ENCODE data around the gene SPTLC3.

Gene SPTLC3

DNA sequence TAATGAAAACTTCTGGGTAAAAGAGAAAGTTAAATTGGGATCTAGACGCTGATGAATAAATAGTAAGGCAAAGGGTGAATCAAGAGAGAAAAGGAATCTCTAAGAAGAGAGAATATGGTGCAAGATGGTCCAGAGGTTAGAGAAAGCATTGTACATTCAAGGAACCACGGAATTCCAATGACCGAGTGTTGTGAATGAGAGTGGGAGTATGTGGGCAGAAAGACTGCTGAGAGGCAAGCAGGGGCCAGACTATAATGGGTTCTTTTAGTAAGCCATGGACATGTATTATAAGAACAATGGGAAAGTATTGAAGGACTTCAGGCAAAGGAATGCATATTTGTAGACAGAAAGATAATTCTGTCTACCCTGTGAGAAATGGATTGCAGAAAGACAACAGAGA lies 45.2 kb downstream of the SPTLC3 start:
- H3K4me3 ChIP-seq (ENCODE audit: low read depth, low read length), result no peak overlapping the region
- peak; percentile 37 for DNase-seq (ENCODE audit: low read depth)
- in situ Hi-C loops (cut with HindIII; ENCODE audit: low sequenced_read_pairs), result no loop called here
- TF ChIP-seq, protein P1, sequence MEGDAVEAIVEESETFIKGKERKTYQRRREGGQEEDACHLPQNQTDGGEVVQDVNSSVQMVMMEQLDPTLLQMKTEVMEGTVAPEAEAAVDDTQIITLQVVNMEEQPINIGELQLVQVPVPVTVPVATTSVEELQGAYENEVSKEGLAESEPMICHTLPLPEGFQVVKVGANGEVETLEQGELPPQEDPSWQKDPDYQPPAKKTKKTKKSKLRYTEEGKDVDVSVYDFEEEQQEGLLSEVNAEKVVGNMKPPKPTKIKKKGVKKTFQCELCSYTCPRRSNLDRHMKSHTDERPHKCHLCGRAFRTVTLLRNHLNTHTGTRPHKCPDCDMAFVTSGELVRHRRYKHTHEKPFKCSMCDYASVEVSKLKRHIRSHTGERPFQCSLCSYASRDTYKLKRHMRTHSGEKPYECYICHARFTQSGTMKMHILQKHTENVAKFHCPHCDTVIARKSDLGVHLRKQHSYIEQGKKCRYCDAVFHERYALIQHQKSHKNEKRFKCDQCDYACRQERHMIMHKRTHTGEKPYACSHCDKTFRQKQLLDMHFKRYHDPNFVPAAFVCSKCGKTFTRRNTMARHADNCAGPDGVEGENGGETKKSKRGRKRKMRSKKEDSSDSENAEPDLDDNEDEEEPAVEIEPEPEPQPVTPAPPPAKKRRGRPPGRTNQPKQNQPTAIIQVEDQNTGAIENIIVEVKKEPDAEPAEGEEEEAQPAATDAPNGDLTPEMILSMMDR (IDR thresholded peaks at IDR 0.05; ENCODE audit: low read depth, low read length, missing control alignments), result no peak

GRCh38 chr20:13058666-13059389 lies 50.1 kb downstream of the SPTLC3 start:
- in situ Hi-C loops (cut with HindIII; ENCODE audit: low sequenced_read_pairs), result no loop called here
- TF ChIP-seq, protein P1 (IDR thresholded peaks at IDR 0.05; ENCODE audit: low read depth, low read length, missing control alignments), result no peak
- H3K4me3 ChIP-seq (ENCODE audit: low read depth, low read length), result no peak overlapping the region
- DNase-seq (ENCODE audit: low read depth), result no peak

- in situ Hi-C loops (cut with HindIII; ENCODE audit: low sequenced_read_pairs), result no loop called here
- TF ChIP-seq, protein P1 (IDR thresholded peaks at IDR 0.05; ENCODE audit: low read depth, low read length, missing control alignments), result no peak
Observed at GRCh38 chr20:13059398-13060136, 50.8 kb downstream of the SPTLC3 start.

DNA sequence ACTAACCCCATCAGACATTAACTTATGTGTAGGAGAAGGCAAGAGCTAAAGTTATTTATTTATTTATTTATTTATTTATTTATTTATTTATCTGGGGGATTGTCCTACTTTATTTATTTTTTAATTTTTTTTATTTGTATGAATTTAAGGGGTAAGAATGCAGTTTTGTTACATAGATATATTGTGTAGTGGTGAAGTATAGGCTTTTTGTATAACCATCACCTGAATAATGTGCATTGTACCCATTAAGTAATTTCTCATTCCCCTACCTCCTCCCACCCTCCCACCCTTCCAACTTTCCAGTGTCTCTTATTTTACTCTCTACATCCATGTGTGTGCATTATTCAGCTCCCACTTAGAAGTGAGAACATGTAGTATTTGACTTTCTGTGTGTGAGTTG lies 51.6 kb downstream of the SPTLC3 start:
- in situ Hi-C loops (cut with HindIII; ENCODE audit: low sequenced_read_pairs), result no loop called here
- DNase-seq (ENCODE audit: low read depth), result no peak
- TF ChIP-seq, protein P1 (IDR thresholded peaks at IDR 0.05; ENCODE audit: low read depth, low read length, missing control alignments), result no peak

More at GRCh38 chr20:13059398-13060136, 50.8 kb downstream of the SPTLC3 start:
- DNase-seq (ENCODE audit: low read depth), result no peak
- H3K4me3 ChIP-seq (ENCODE audit: low read depth, low read length), result no peak overlapping the region

GRCh38 chr20:13061381-13061780 lies 52.6 kb downstream of the SPTLC3 start:
- H3K4me3 ChIP-seq (ENCODE audit: low read depth, low read length), result no peak overlapping the region
- TF ChIP-seq, protein P1 (IDR thresholded peaks at IDR 0.05; ENCODE audit: low read depth, low read length, missing control alignments), result no peak
- no peak for DNase-seq (ENCODE audit: low read depth)
- in situ Hi-C loops (cut with HindIII; ENCODE audit: low sequenced_read_pairs), result no loop called here

More for the DNA sequence above, 51.6 kb downstream of the SPTLC3 start:
- no peak overlapping the region for H3K4me3 ChIP-seq (ENCODE audit: low read depth, low read length)

- H3K4me3 ChIP-seq (ENCODE audit: low read depth, low read length), result no peak overlapping the region
- no peak for DNase-seq (ENCODE audit: low read depth)
- TF ChIP-seq, protein P1 (IDR thresholded peaks at IDR 0.05; ENCODE audit: low read depth, low read length, missing control alignments), result no peak
- in situ Hi-C loops (cut with HindIII; ENCODE audit: low sequenced_read_pairs), result no loop called here
Observed at GRCh38 chr20:13062789-13063188, 54.0 kb downstream of the SPTLC3 start.

Data from astrocyte of the cerebellum (primary cell).